HepG2 (cell line): ENCODE data around the gene SLC17A3. TPM values are rescaled to one million over a fixed set of nuclear protein-coding genes. Genes with fewer than 3 reads are reported as not detected.

Experiments
- ATAD3A ChIP-seq: sonication (generic); formaldehyde crosslinking; IDR thresholded peaks from 2 replicates; pipeline ENCODE4 v1.4.0; 2020; ENCODE audit warnings: missing genetic modification reagents
- CREB1 ChIP-seq, 2 experiments: fragments of 450-650 bp in 1 of 2; IDR thresholded peaks; 2 replicates each; pipeline ENCODE4 v1.6.1; 2016 to 2017; ENCODE audit warnings: control low read depth in 1 of 2, mild to moderate bottlenecking in 1 of 2, missing compliant biosample characterization in 1 of 2, missing genetic modification characterization in 1 of 2
- GPN1 ChIP-seq: sonication (generic); formaldehyde crosslinking; IDR thresholded peaks from 2 replicates; pipeline ENCODE4 v1.5.1; 2020; ENCODE audit warnings: missing genetic modification reagents, borderline replicate concordance
- MEF2D ChIP-seq: sonication (generic); formaldehyde crosslinking; IDR thresholded peaks from 2 replicates; pipeline ENCODE4 v1.5.1; 2020; ENCODE audit warnings: mild to moderate bottlenecking, missing genetic modification reagents
- NCOA1 ChIP-seq: sonication (generic); formaldehyde crosslinking; IDR thresholded peaks from 2 replicates; pipeline ENCODE4 v1.9.0; 2021; ENCODE audit warnings: missing genetic modification reagents
- RNF2 ChIP-seq: fragments of 450-650 bp; conservative IDR thresholded peaks from 2 replicates; pipeline ENCODE4 v1.6.1; 2016; ENCODE audit warnings: low read depth
- SAFB2 ChIP-seq: sonication (generic); formaldehyde crosslinking; IDR thresholded peaks from 2 replicates; pipeline ENCODE4 v1.5.1; 2020; ENCODE audit warnings: missing genetic modification reagents, low read depth, mild to moderate bottlenecking, borderline replicate concordance
- SMAD3 ChIP-seq: sonication (generic); formaldehyde crosslinking; IDR thresholded peaks from 2 replicates; pipeline ENCODE4 v1.4.0; 2020; ENCODE audit warnings: missing genetic modification reagents
- STAT5B ChIP-seq: sonication (generic); formaldehyde crosslinking; IDR thresholded peaks from 2 replicates; pipeline ENCODE4 v1.4.0; 2020; ENCODE audit warnings: missing genetic modification reagents
- ZNF20 ChIP-seq: sonication (generic); formaldehyde crosslinking; IDR thresholded peaks from 2 replicates; pipeline ENCODE4 v1.4.0; 2020; ENCODE audit warnings: mild to moderate bottlenecking, moderate library complexity, missing genetic modification reagents
- ZNF33A ChIP-seq: sonication (generic); formaldehyde crosslinking; IDR thresholded peaks from 2 replicates; pipeline ENCODE4 v1.5.1; 2020; ENCODE audit warnings: missing genetic modification reagents, mild to moderate bottlenecking, moderate library complexity, borderline replicate concordance
- polyA plus RNA-seq, 8 experiments: library from polyadenylated mRNA; depleted of rRNA in 3 of 8; stranded (reverse) in 7 of 8; unstranded in 1 of 8; fragments of >200 nt; fragmentation: Illumina TruSeq in 4 of 8; extraction: Trizol in 4 of 8; gene quantifications; 2 replicates each; pipeline versions ENCODE4 v1.2.1 to v1.2.3, GENCODE V29; 2011 to 2016; ENCODE audit warnings: low read depth in 4 of 8, missing spikeins in 1 of 8, mixed read lengths in 1 of 8; ENCODE audit not compliant: insufficient read depth in 1 of 8
- total RNA-seq, 5 experiments: library from RNA; depleted of rRNA; stranded (reverse); fragments of >200 nt; fragmentation: Illumina TruSeq; extraction: Trizol; gene quantifications; 2 replicates each; pipeline ENCODE4 v1.2.3, GENCODE V29; 2016; ENCODE audit warnings: low read depth in 1 of 5
- TF ChIP-seq, protein P1 (sequence below): conservative IDR thresholded peaks from 2 replicates; pipeline ENCODE4 v1.6.1; 2018; ENCODE audit warnings: missing genetic modification reagents
- TF ChIP-seq, protein P2 (sequence below): IDR thresholded peaks from 2 replicates; pipeline ENCODE4 v1.6.1; 2016; ENCODE audit warnings: missing genetic modification reagents, missing compliant biosample characterization
- TF ChIP-seq, protein P3 (sequence below): sonication (generic); IDR thresholded peaks from 2 replicates; pipeline ENCODE4 v1.6.1; 2016; ENCODE audit warnings: low read depth, borderline replicate concordance
- TF ChIP-seq, protein P4 (sequence below): sonication (generic); formaldehyde crosslinking; IDR thresholded peaks from 2 replicates; pipeline ENCODE4 v1.5.0; 2020; ENCODE audit warnings: missing genetic modification reagents
- TF ChIP-seq, protein P5 (sequence below), 2 experiments: IDR thresholded peaks; 2 replicates each; pipeline ENCODE4 v1.6.1; 2011 to 2012; ENCODE audit warnings: low read length in 2 of 2, borderline replicate concordance in 1 of 2, low read depth in 1 of 2, mild to moderate bottlenecking in 1 of 2, moderate library complexity in 1 of 2
- TF ChIP-seq, protein P6 (sequence below): sonication (generic); formaldehyde crosslinking; conservative IDR thresholded peaks from 2 replicates; pipeline ENCODE4 v1.4.0; 2020; ENCODE audit warnings: mild to moderate bottlenecking, missing genetic modification reagents, moderate library complexity

The SLC17A3 gene
- total and polyA plus RNA-seq, 2 of the 13 experiments (the other 11 are each of a cell fraction or from before 2014, with no cell fraction given) = 0.09 to 0.11 TPM

DNA sequence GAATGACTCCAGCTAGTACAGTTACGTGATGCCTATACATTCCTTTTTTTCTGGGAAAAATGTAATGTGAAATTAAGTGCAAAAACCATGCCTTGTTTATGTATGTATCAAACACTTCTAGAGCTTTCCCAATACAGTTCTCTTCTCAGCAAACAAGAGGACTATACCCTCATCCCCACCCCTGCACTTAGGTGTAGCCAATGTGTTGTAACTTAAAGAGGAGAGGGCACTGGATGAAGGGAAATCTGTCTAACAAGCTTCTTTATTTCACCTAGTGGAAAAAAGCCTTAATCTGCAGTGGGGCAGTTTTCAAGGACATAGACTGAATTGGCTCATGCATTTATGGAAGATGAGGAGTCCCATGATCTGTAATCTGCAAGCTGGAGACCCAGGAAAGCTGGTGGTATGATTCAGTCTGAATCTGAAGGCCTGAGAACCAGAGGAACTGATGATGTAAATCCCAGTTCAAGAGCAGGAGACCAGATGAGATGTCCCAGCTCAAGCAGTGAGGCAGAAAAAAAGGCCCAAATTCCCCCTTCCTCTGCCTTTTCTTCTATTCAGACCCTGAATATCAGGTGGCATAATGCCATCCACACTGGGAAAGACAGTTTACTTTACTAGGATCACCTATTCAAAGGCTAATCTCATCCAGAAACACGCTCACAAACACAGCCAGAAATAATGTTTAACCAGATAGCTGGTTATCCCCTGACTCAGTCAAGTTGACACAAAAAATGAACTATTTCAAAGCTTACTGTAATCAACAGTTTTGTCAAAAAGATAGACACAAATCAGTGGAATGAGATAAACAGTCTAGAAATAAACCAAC, 25.8 kb upstream of the SLC17A3 start (continued):
- TF ChIP-seq CREB1 (IDR thresholded peaks at IDR 0.05) (no peak), CREB1 (CRISPR knock-in tag; IDR thresholded peaks at IDR 0.05) (peak; percentile 56), ATAD3A (CRISPR knock-in tag) (no peak), MEF2D (CRISPR knock-in tag) (peak; percentile 74; the same call in 1 of the 2 replicates), STAT5B (no peak), SMAD3 (0 out of 2 replicates have a peak, but pooled peaks have one; percentile 10), RNF2 (no peak), NCOA1 (CRISPR knock-in tag) (no peak), SAFB2 (CRISPR knock-in tag) (no peak; the same call in 1 of the 2 replicates), ZNF33A (CRISPR knock-in tag) (no peak), GPN1 (no peak), ZNF20 (no peak)
- TF ChIP-seq, protein P1, sequence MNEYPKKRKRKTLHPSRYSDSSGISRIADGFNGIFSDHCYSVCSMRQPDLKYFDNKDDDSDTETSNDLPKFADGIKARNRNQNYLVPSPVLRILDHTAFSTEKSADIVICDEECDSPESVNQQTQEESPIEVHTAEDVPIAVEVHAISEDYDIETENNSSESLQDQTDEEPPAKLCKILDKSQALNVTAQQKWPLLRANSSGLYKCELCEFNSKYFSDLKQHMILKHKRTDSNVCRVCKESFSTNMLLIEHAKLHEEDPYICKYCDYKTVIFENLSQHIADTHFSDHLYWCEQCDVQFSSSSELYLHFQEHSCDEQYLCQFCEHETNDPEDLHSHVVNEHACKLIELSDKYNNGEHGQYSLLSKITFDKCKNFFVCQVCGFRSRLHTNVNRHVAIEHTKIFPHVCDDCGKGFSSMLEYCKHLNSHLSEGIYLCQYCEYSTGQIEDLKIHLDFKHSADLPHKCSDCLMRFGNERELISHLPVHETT (CRISPR knock-in tag) = no peak; the same call in 1 of the 2 replicates
- TF ChIP-seq, protein P2, sequence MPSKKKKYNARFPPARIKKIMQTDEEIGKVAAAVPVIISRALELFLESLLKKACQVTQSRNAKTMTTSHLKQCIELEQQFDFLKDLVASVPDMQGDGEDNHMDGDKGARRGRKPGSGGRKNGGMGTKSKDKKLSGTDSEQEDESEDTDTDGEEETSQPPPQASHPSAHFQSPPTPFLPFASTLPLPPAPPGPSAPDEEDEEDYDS = peak; percentile 55; the same call in 1 of the 2 replicates
- TF ChIP-seq, protein P3, sequence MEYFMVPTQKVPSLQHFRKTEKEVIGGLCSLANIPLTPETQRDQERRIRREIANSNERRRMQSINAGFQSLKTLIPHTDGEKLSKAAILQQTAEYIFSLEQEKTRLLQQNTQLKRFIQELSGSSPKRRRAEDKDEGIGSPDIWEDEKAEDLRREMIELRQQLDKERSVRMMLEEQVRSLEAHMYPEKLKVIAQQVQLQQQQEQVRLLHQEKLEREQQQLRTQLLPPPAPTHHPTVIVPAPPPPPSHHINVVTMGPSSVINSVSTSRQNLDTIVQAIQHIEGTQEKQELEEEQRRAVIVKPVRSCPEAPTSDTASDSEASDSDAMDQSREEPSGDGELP = peak; percentile 31; the same call in 1 of the 2 replicates
- TF ChIP-seq, protein P4, sequence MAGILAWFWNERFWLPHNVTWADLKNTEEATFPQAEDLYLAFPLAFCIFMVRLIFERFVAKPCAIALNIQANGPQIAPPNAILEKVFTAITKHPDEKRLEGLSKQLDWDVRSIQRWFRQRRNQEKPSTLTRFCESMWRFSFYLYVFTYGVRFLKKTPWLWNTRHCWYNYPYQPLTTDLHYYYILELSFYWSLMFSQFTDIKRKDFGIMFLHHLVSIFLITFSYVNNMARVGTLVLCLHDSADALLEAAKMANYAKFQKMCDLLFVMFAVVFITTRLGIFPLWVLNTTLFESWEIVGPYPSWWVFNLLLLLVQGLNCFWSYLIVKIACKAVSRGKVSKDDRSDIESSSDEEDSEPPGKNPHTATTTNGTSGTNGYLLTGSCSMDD (CRISPR knock-in tag) = no peak
- TF ChIP-seq, protein P5, sequence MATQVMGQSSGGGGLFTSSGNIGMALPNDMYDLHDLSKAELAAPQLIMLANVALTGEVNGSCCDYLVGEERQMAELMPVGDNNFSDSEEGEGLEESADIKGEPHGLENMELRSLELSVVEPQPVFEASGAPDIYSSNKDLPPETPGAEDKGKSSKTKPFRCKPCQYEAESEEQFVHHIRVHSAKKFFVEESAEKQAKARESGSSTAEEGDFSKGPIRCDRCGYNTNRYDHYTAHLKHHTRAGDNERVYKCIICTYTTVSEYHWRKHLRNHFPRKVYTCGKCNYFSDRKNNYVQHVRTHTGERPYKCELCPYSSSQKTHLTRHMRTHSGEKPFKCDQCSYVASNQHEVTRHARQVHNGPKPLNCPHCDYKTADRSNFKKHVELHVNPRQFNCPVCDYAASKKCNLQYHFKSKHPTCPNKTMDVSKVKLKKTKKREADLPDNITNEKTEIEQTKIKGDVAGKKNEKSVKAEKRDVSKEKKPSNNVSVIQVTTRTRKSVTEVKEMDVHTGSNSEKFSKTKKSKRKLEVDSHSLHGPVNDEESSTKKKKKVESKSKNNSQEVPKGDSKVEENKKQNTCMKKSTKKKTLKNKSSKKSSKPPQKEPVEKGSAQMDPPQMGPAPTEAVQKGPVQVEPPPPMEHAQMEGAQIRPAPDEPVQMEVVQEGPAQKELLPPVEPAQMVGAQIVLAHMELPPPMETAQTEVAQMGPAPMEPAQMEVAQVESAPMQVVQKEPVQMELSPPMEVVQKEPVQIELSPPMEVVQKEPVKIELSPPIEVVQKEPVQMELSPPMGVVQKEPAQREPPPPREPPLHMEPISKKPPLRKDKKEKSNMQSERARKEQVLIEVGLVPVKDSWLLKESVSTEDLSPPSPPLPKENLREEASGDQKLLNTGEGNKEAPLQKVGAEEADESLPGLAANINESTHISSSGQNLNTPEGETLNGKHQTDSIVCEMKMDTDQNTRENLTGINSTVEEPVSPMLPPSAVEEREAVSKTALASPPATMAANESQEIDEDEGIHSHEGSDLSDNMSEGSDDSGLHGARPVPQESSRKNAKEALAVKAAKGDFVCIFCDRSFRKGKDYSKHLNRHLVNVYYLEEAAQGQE (IDR thresholded peaks at IDR 0.05; ENCODE audit: borderline replicate concordance in 1 of 2, low read depth in 1 of 2, low read length in 2 of 2) = peak in 1 of 2 experiments; percentile 39; a peak in 1 of 4 replicates
- TF ChIP-seq, protein P6, sequence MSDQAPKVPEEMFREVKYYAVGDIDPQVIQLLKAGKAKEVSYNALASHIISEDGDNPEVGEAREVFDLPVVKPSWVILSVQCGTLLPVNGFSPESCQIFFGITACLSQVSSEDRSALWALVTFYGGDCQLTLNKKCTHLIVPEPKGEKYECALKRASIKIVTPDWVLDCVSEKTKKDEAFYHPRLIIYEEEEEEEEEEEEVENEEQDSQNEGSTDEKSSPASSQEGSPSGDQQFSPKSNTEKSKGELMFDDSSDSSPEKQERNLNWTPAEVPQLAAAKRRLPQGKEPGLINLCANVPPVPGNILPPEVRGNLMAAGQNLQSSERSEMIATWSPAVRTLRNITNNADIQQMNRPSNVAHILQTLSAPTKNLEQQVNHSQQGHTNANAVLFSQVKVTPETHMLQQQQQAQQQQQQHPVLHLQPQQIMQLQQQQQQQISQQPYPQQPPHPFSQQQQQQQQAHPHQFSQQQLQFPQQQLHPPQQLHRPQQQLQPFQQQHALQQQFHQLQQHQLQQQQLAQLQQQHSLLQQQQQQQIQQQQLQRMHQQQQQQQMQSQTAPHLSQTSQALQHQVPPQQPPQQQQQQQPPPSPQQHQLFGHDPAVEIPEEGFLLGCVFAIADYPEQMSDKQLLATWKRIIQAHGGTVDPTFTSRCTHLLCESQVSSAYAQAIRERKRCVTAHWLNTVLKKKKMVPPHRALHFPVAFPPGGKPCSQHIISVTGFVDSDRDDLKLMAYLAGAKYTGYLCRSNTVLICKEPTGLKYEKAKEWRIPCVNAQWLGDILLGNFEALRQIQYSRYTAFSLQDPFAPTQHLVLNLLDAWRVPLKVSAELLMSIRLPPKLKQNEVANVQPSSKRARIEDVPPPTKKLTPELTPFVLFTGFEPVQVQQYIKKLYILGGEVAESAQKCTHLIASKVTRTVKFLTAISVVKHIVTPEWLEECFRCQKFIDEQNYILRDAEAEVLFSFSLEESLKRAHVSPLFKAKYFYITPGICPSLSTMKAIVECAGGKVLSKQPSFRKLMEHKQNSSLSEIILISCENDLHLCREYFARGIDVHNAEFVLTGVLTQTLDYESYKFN (CRISPR knock-in tag) = peak; percentile 88
